Gastrocnemius medialis (tissue), 4 donors: ENCODE results near the gene SLC1A1. TPM values are rescaled to one million over a fixed set of nuclear protein-coding genes. Genes with fewer than 3 reads are reported as not detected.

Experiments
- ATAC-seq, 2 donors: fragments of 150-250 bp; one replicate each; pipeline ENCODE4 v1.9.1; 2016
- DNase-seq, 2 donors: peaks; one replicate each; pipeline ENCODE4 v3.0.0-alpha.2; 2019
- H3K27ac ChIP-seq, 4 donors: fragments of 200-600 bp; sonication (generic); 1 replicate in 1 of 4; 2 replicates in 3 of 4; pipeline ENCODE4 v1.5.1; 2016 to 2018; ENCODE audit warnings: mild to moderate bottlenecking in 2 of 4, moderate library complexity in 1 of 4
- H3K27me3 ChIP-seq, 3 donors: fragments of 200-600 bp; sonication (generic) in 2 of 3; 1 replicate in 1 of 3; 2 replicates in 2 of 3; pipeline versions ENCODE4 v1.5.1 to v1.6.0; 2016 to 2019; ENCODE audit warnings: mild to moderate bottlenecking in 1 of 3, moderate library complexity in 1 of 3
- H3K36me3 ChIP-seq, 2 donors: fragments of 200-600 bp; sonication (generic) in 1 of 2; one replicate each; pipeline ENCODE4 v1.5.1; 2017 to 2018
- H3K4me1 ChIP-seq, 2 donors: fragments of 200-600 bp; sonication (generic) in 1 of 2; one replicate each; pipeline ENCODE4 v1.5.1; 2016 to 2017; ENCODE audit warnings: mild to moderate bottlenecking in 2 of 2
- H3K4me3 ChIP-seq, 4 donors: fragments of 200-600 bp; sonication (generic) in 3 of 4; 1 replicate in 1 of 4; 2 replicates in 3 of 4; pipeline ENCODE4 v1.5.1; 2016 to 2019; ENCODE audit warnings: mild to moderate bottlenecking in 2 of 4
- H3K9me3 ChIP-seq, 3 donors: fragments of 200-600 bp; sonication (generic) in 2 of 3; 1 replicate in 1 of 3; 2 replicates in 2 of 3; pipeline ENCODE4 v1.5.1; 2016 to 2019
- CTCF ChIP-seq, 5 experiments: fragments of 450-650 bp in 3 of 5; fragments of 200-600 bp in 2 of 5; sonication (generic) in 2 of 5; IDR thresholded peaks in 4 of 5; conservative IDR thresholded peaks in 1 of 5; 1 replicate in 4 of 5; 2 replicates in 1 of 5; pipeline ENCODE4 v1.5.1; 2016 to 2019; ENCODE audit warnings: antibody characterized with exemption in 5 of 5, mild to moderate bottlenecking in 3 of 5, moderate library complexity in 3 of 5
- POLR2A ChIP-seq, 2 donors: fragments of 450-650 bp; IDR thresholded peaks; one replicate each; pipeline ENCODE4 v1.6.1; 2017; ENCODE audit warnings: antibody characterized with exemption in 2 of 2, mild to moderate bottlenecking in 2 of 2, moderate library complexity in 2 of 2
- in situ Hi-C, 4 donors: fragments of 200-750 bp; cut with MboI; loops; one replicate each; pipeline versions ENCODE4 v1.15.0 to v1.8.0; 2017; ENCODE audit warnings: low sequenced_read_pairs in 4 of 4
- intact Hi-C: fragments of 100-400 bp; cut with DNase I; formaldehyde crosslinking; loops from one replicate; pipeline ENCODE4 v1.15.1; 2023; ENCODE audit warnings: low total_unique reads
- total RNA-seq, 4 donors: library from RNA; depleted of rRNA; stranded (reverse); fragments of >200 nt; gene quantifications; one replicate each; pipeline versions ENCODE4 v1.1.0 to v1.2.3, GENCODE V29; 2016

Gene SLC1A1
- total RNA-seq, 4 donors from 2014 or later: 1.2 to 2.2 (median 1.6) TPM

GRCh38 chr9:4585135-4585534 lies 94.9 kb downstream of the SLC1A1 start:
- in situ Hi-C loops: no loop called here

GRCh38 chr9:4588721-4589120 lies 98.5 kb downstream of the SLC1A1 start:
- no peaks in the 10 kb centered on the region for H3K9me3 ChIP-seq
- H3K4me3 ChIP-seq: no peak overlapping the region
- no peak for ATAC-seq
- H3K36me3 ChIP-seq: no peaks in the 10 kb centered on the region
- TF ChIP-seq POLR2A (IDR thresholded peaks at IDR 0.05): no peak
- no peak for TF ChIP-seq CTCF (IDR thresholded peaks at IDR 0.05 in 4 of 5, conservative IDR thresholded peaks at IDR 0.05 in 1 of 5)
- in situ Hi-C loops: no loop called here
- H3K27me3 ChIP-seq: no peaks in the 10 kb centered on the region
- no peak for DNase-seq
- H3K4me1 ChIP-seq: peaks cover 0 to 5% of the 10 kb centered on the region in 2 donors
- intact Hi-C loops: no loop called here
- H3K27ac ChIP-seq: no peak overlapping the region

More at GRCh38 chr9:4585135-4585534, 94.9 kb downstream of the SLC1A1 start:
- DNase-seq (no peak), ATAC-seq (no peak)
- no peaks in the 10 kb centered on the region for H3K36me3 ChIP-seq
- no peak for TF ChIP-seq CTCF (IDR thresholded peaks at IDR 0.05 in 4 of 5, conservative IDR thresholded peaks at IDR 0.05 in 1 of 5)
- no peak for TF ChIP-seq POLR2A (IDR thresholded peaks at IDR 0.05)
- no peaks in the 10 kb centered on the region for H3K9me3 ChIP-seq
- no peak overlapping the region for H3K27ac ChIP-seq
- H3K4me3 ChIP-seq: no peak overlapping the region
- intact Hi-C loops: no loop called here
- H3K27me3 ChIP-seq: no peaks in the 10 kb centered on the region
- peaks cover 17 to 20% of the 10 kb centered on the region in 2 donors for H3K4me1 ChIP-seq

GRCh38 chr9:4590430-4591122 lies 100.3 kb downstream of the SLC1A1 start:
- no peak overlapping the region for H3K27ac ChIP-seq
- no peak for TF ChIP-seq POLR2A (IDR thresholded peaks at IDR 0.05)
- no peak for TF ChIP-seq CTCF (IDR thresholded peaks at IDR 0.05 in 4 of 5, conservative IDR thresholded peaks at IDR 0.05 in 1 of 5)
- H3K4me3 ChIP-seq: no peak overlapping the region
- no peaks in the 10 kb centered on the region for H3K27me3 ChIP-seq
- intact Hi-C loops (no loop called here), in situ Hi-C loops (no loop called here)
- H3K4me1 ChIP-seq: peaks cover 0 to 4% of the 10 kb centered on the region in 2 donors
- H3K36me3 ChIP-seq: no peaks in the 10 kb centered on the region
- ATAC-seq (no peak), DNase-seq (no peak)
- no peaks in the 10 kb centered on the region for H3K9me3 ChIP-seq

GRCh38 chr9:4591123-4591500 lies 100.8 kb downstream of the SLC1A1 start:
- Histone ChIP-seq H3K9me3 (no peaks in the 10 kb centered on the region), H3K4me1 (peaks cover 0 to 4% of the 10 kb centered on the region in 2 donors), H3K4me3 (no peak overlapping the region), H3K36me3 (no peaks in the 10 kb centered on the region), H3K27ac (no peak overlapping the region), H3K27me3 (no peaks in the 10 kb centered on the region)
- ATAC-seq (no peak), DNase-seq (no peak)
- in situ Hi-C loops (no loop called here), intact Hi-C loops (no loop called here)
- TF ChIP-seq POLR2A (IDR thresholded peaks at IDR 0.05): no peak
- TF ChIP-seq CTCF (IDR thresholded peaks at IDR 0.05 in 4 of 5, conservative IDR thresholded peaks at IDR 0.05 in 1 of 5): no peak

- H3K4me1 ChIP-seq: peaks cover 0 to 4% of the 10 kb centered on the region in 2 donors
- no peaks in the 10 kb centered on the region for H3K27me3 ChIP-seq
- ATAC-seq: no peak
- in situ Hi-C loops (no loop called here), intact Hi-C loops (no loop called here)
- no peak overlapping the region for H3K27ac ChIP-seq
- H3K4me3 ChIP-seq: no peak overlapping the region
- no peak for DNase-seq
- H3K36me3 ChIP-seq: no peaks in the 10 kb centered on the region
- no peaks in the 10 kb centered on the region for H3K9me3 ChIP-seq
- TF ChIP-seq CTCF (IDR thresholded peaks at IDR 0.05 in 4 of 5, conservative IDR thresholded peaks at IDR 0.05 in 1 of 5) (no peak), POLR2A (IDR thresholded peaks at IDR 0.05) (no peak)
Observed at GRCh38 chr9:4592295-4592694, 102.0 kb downstream of the SLC1A1 start.
